ENCODE results near the gene SLC6A6. TPM values are rescaled to one million over a fixed set of nuclear protein-coding genes. Genes with fewer than 3 reads are reported as not detected.
A peak's percentile ranks its signal among the peaks of the same experiment; 100 is the strongest.

SLC6A6 gene
- total and polyA plus RNA-seq, 2 donors (not counting 1 experiment from before 2014, with no cell fraction given), result 8.9 to 24.0 TPM

DNA sequence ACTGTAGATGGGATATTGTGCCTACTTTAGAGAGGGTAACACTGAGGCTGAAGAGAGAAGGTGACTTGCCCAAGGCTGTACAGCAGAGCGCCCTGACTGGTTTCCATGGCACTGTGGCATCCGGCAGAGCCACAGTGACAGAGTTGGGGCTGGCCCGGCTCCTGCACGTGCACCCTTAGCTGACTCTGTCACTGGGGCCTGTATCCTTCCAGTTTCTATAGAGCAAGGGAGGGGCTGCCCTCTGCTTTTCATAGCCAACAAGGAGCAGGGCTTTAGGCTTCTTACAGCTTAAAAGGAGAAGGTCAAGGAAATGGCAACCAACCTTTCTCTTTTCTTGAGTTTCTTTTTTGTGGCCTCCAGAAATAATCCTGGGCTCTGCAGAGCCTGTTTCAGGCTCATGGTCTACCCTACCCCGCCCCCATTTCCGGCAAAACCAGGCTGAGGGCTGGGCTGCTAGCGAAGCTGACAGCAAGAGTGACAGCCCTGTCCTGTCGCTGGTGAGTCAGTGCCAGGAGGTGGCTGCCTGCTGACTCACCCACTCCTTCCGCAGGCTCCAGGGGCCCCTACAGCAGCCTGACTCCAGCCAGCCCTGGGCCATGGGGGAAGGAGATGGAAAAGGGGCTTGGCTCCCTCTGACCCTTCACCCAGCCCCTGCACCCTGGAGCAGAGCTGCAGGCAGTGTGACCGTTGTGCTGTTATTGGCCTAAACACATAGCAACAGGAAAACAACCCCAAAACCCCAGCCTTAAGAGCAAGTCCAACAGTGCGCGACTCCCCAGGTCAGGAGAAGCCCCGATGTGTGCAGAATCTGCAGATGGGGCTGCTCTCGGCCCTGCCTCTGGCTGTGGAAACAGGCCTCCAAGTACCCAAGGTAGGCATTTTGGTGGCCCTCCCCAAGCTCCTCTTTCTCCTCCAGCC is 29.8 kb downstream of the SLC6A6 start:
- H3K9ac ChIP-seq (ENCODE audit: insufficient read depth, low read length), result no peak overlapping the region
- H3K9me3 ChIP-seq (ENCODE audit: control insufficient read depth, insufficient read depth, low read depth, low read length), result no peaks in the 10 kb centered on the region
- H3K4me2 ChIP-seq (ENCODE audit: extremely low read depth, insufficient read depth, low read length), result peak overlapping the region; percentile 64
- no peaks in the 10 kb centered on the region for H3K36me3 ChIP-seq (ENCODE audit: control insufficient read depth, insufficient read depth, low read length)
- H3K27me3 ChIP-seq (ENCODE audit: control insufficient read depth, insufficient read depth, low read length), result no peaks in the 10 kb centered on the region
- H3K4me1 ChIP-seq (ENCODE audit: control insufficient read depth, extremely low read depth, insufficient read depth, low read length), result peaks cover 26% of the 10 kb centered on the region
- TF ChIP-seq EZH2 (IDR thresholded peaks at IDR 0.05; ENCODE audit: low read length, missing control alignments) (no peak), CTCF (conservative IDR thresholded peaks at IDR 0.05 in 1 of 2, IDR thresholded peaks at IDR 0.05 in 1 of 2; ENCODE audit: low read depth in 1 of 2, low read length in 2 of 2) (no peak)
- no peaks in the 10 kb centered on the region for H4K20me1 ChIP-seq (ENCODE audit: control insufficient read depth, extremely low read depth, insufficient read depth, low read length)
- peak; percentile 80 to 84 for DNase-seq (ENCODE audit: low read depth in 2 of 2)
- no peak overlapping the region for H2AFZ ChIP-seq (ENCODE audit: low read length)
- no peak overlapping the region for H3K4me3 ChIP-seq (replicated peaks in 1 of 4; ENCODE audit: control extremely low read depth in 1 of 4, insufficient read depth in 1 of 4, low read depth in 3 of 4, low read length in 4 of 4)
- peak overlapping the region; percentile 61 for H3K27ac ChIP-seq (ENCODE audit: insufficient read depth, low read length)
- H3K79me2 ChIP-seq (ENCODE audit: control insufficient read depth, insufficient read depth, low read length), result no peaks in the 10 kb centered on the region

- Histone ChIP-seq H3K4me2 (ENCODE audit: extremely low read depth, insufficient read depth, low read length) (no peak overlapping the region), H3K27me3 (ENCODE audit: control insufficient read depth, insufficient read depth, low read length) (no peaks in the 10 kb centered on the region), H2AFZ (ENCODE audit: low read length) (no peak overlapping the region), H3K9me3 (ENCODE audit: control insufficient read depth, insufficient read depth, low read depth, low read length) (no peaks in the 10 kb centered on the region), H3K4me1 (ENCODE audit: control insufficient read depth, extremely low read depth, insufficient read depth, low read length) (peaks cover 26% of the 10 kb centered on the region), H3K79me2 (ENCODE audit: control insufficient read depth, insufficient read depth, low read length) (no peaks in the 10 kb centered on the region), H3K36me3 (ENCODE audit: control insufficient read depth, insufficient read depth, low read length) (no peaks in the 10 kb centered on the region), H3K4me3 (replicated peaks in 1 of 4; ENCODE audit: control extremely low read depth in 1 of 4, insufficient read depth in 1 of 4, low read depth in 3 of 4, low read length in 4 of 4) (no peak overlapping the region), H4K20me1 (ENCODE audit: control insufficient read depth, extremely low read depth, insufficient read depth, low read length) (no peaks in the 10 kb centered on the region), H3K27ac (ENCODE audit: insufficient read depth, low read length) (no peak overlapping the region), H3K9ac (ENCODE audit: insufficient read depth, low read length) (no peak overlapping the region)
- no peak for DNase-seq (ENCODE audit: low read depth in 2 of 2)
- no peak for TF ChIP-seq EZH2 (IDR thresholded peaks at IDR 0.05; ENCODE audit: low read length, missing control alignments)
- no peak for TF ChIP-seq CTCF (conservative IDR thresholded peaks at IDR 0.05 in 1 of 2, IDR thresholded peaks at IDR 0.05 in 1 of 2; ENCODE audit: low read depth in 1 of 2, low read length in 2 of 2)
Observed at GRCh38 chr3:14433106-14433505, 30.7 kb downstream of the SLC6A6 start.

GRCh38 chr3:14434126-14434497 is 31.7 kb downstream of the SLC6A6 start:
- Histone ChIP-seq H3K9ac (ENCODE audit: insufficient read depth, low read length) (no peak overlapping the region), H4K20me1 (ENCODE audit: control insufficient read depth, extremely low read depth, insufficient read depth, low read length) (no peaks in the 10 kb centered on the region), H3K9me3 (ENCODE audit: control insufficient read depth, insufficient read depth, low read depth, low read length) (no peaks in the 10 kb centered on the region), H3K4me1 (ENCODE audit: control insufficient read depth, extremely low read depth, insufficient read depth, low read length) (peaks cover 26% of the 10 kb centered on the region), H3K27me3 (ENCODE audit: control insufficient read depth, insufficient read depth, low read length) (no peaks in the 10 kb centered on the region), H3K4me3 (replicated peaks in 1 of 4; ENCODE audit: control extremely low read depth in 1 of 4, insufficient read depth in 1 of 4, low read depth in 3 of 4, low read length in 4 of 4) (no peak overlapping the region), H3K36me3 (ENCODE audit: control insufficient read depth, insufficient read depth, low read length) (no peaks in the 10 kb centered on the region), H2AFZ (ENCODE audit: low read length) (no peak overlapping the region), H3K27ac (ENCODE audit: insufficient read depth, low read length) (no peak overlapping the region), H3K4me2 (ENCODE audit: extremely low read depth, insufficient read depth, low read length) (no peak overlapping the region), H3K79me2 (ENCODE audit: control insufficient read depth, insufficient read depth, low read length) (no peaks in the 10 kb centered on the region)
- no peak for TF ChIP-seq EZH2 (IDR thresholded peaks at IDR 0.05; ENCODE audit: low read length, missing control alignments)
- DNase-seq (ENCODE audit: low read depth in 2 of 2), result peak; percentile 56 to 72
